Activated CD4-positive, alpha-beta memory T cell treated with anti-CD3 and anti-CD28 coated beads, Interleukin-2, amount 10 ng/mL, durations not matched to agents 7 days and 5 days (primary cell): ENCODE data around the gene MAP1LC3A. TPM values are rescaled to one million over a fixed set of nuclear protein-coding genes. Genes with fewer than 3 reads are reported as not detected.

ENCODE experiments used
- CTCF ChIA-PET: fragments of 350-600 bp; sonication (Branson Sonifier 250); formaldehyde crosslinking; loops from one replicate; lab custom pipeline; 2021; ENCODE audit warnings: antibody characterized with exemption, inconsistent platforms; lab: Charles Lee
- POLR2A ChIA-PET: fragments of 350-600 bp; sonication (Branson Sonifier 250); formaldehyde crosslinking; loops from one replicate; lab custom pipeline; 2021; ENCODE audit warnings: antibody characterized with exemption; lab: Charles Lee
- DNase-seq: peaks from one replicate; pipeline ENCODE4 v3.0.0-alpha.2; 2020
- H3K27ac Mint-ChIP-seq: one replicate; pipeline ENCODE4 v1.8.0; 2021; ENCODE audit warnings: mild to moderate bottlenecking, mixed read lengths
- H3K27me3 Mint-ChIP-seq: one replicate; pipeline ENCODE4 v1.8.0; 2021; ENCODE audit warnings: mixed read lengths
- H3K36me3 Mint-ChIP-seq: one replicate; pipeline ENCODE4 v1.8.0; 2021; ENCODE audit warnings: low read depth, mixed read lengths
- H3K4me1 Mint-ChIP-seq: one replicate; pipeline ENCODE4 v1.8.0; 2021; ENCODE audit warnings: mixed read lengths
- H3K4me3 Mint-ChIP-seq: one replicate; pipeline ENCODE4 v1.8.0; 2021; ENCODE audit warnings: mild to moderate bottlenecking, mixed read lengths
- H3K9me3 Mint-ChIP-seq: one replicate; pipeline ENCODE4 v1.8.0; 2021; ENCODE audit warnings: mixed read lengths
- total RNA-seq, 2 experiments: library from RNA; stranded (reverse); gene quantifications; one replicate each; pipeline ENCODE4 v1.2.3, GENCODE V29; 2021

Gene MAP1LC3A
- total RNA-seq, 2 experiments from 2014 or later = 8.9 to 10.5 TPM

DNA sequence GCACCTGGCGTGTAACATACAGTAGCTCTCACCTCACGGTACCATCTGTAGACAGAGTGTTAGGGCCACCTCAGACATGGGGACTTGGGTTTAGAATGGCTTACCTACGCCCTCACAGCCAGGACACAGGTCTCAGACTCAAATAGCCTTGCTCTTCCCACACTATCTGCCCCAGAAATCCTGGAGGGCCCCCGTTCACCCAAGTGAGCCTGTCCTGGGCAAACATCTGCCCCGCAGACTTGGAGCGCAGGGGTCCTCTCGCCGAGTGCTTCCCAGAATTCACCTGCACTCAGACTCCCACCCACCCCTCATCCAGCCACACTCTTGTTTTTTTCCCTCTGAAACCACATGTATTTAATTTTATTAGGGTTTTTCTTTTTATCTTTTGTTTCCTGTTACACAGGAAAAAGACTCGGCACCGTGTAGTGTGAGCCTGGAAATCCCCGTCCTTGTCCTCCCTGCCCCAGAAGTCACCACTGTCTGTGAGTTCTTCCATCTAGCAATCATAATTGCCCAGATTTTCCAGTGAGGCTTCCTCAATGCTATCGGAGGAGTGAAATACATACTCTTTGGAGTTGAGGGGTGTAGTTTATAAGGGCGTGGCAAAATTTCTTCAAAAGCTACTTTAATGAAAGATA is 17.1 kb upstream of the MAP1LC3A start:
- ChIA-PET CTCF (interaction anchor here (0.8 to 5.5 kb wide), 4 partner anchors 162 to 228 kb away, joined by 4 to 34 read pairs (median 16); partner anchors contain the start of gene TP53INP2), POLR2A (interaction anchor here (1.4 kb wide), 1 partner anchor 25 kb away, joined by 3 read pairs; the partner anchor contains the start of gene DYNLRB1)
- Mint-ChIP-seq H3K4me3 (no peak overlapping the region), H3K9me3 (no peaks in the 10 kb centered on the region), H3K36me3 (peaks cover 43% of the 10 kb centered on the region), H3K27me3 (no peaks in the 10 kb centered on the region), H3K4me1 (peaks cover 21% of the 10 kb centered on the region), H3K27ac (peak overlapping the region; percentile 61)
- no peak for DNase-seq

DNA sequence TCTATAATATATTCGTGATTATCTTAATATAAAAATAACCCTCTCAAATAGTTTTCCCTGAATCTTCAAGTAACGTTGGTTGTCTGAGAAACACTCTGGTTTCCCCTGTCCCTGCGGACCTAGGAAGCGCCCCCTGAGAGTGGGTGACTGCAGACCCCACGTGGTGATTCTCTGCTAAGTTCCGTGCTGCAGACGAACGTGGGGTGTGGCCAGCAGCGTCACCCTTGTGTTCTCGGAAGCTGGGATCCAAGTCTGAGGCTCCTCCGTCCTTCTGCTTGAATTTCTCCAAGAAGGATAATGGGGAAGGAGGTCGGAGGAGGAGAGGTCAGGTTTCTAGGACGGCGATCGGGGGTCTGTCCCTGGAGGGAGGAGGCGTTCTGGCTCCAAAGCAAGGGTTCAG is 16.6 kb upstream of the MAP1LC3A start:
- Mint-ChIP-seq H3K27me3 (no peaks in the 10 kb centered on the region), H3K9me3 (no peaks in the 10 kb centered on the region), H3K36me3 (peaks cover 40% of the 10 kb centered on the region), H3K4me1 (peaks cover 21% of the 10 kb centered on the region), H3K27ac (no peak overlapping the region), H3K4me3 (no peak overlapping the region)
- ChIA-PET CTCF (interaction anchor here (5.5 kb wide), 1 partner anchor 227 kb away, joined by 34 read pairs; no protein-coding TSS in a partner anchor), POLR2A (interaction anchor here (1.0 kb wide), 1 partner anchor 135 kb away, joined by 3 read pairs; the partner anchor contains the start of gene PIGU)
- DNase-seq = no peak

DNA sequence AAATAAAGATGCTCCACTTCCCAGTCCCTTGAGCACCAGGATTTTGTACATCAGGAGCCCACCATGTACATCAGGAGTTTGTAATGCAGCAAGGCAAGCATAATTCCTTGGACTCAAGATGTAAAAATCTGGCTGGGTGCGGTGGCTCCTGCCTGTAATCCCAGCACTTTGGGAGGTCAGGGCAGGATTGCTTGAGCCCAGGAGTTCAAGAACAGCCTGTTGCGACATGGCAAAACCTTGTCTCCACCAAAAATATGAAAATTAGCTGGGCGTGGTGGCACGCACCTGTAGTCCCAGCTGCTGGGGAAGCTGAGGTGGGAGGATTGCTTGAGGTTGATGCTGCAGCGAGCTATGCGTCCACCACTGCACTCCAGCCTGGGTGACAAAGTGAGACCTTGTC is 16.1 kb upstream of the MAP1LC3A start:
- Mint-ChIP-seq H3K4me1 (peaks cover 21% of the 10 kb centered on the region), H3K27me3 (no peaks in the 10 kb centered on the region), H3K27ac (no peak overlapping the region), H3K4me3 (no peak overlapping the region), H3K36me3 (peaks cover 35% of the 10 kb centered on the region), H3K9me3 (no peaks in the 10 kb centered on the region)
- ChIA-PET CTCF (interaction anchor here (2.9 to 5.5 kb wide), 2 partner anchors 226 to 230 kb away, joined by 15 to 34 read pairs; no protein-coding TSS in a partner anchor), POLR2A (interaction anchor here (1.0 kb wide), 1 partner anchor 134 kb away, joined by 3 read pairs; the partner anchor contains the start of gene PIGU)
- no peak for DNase-seq

DNA sequence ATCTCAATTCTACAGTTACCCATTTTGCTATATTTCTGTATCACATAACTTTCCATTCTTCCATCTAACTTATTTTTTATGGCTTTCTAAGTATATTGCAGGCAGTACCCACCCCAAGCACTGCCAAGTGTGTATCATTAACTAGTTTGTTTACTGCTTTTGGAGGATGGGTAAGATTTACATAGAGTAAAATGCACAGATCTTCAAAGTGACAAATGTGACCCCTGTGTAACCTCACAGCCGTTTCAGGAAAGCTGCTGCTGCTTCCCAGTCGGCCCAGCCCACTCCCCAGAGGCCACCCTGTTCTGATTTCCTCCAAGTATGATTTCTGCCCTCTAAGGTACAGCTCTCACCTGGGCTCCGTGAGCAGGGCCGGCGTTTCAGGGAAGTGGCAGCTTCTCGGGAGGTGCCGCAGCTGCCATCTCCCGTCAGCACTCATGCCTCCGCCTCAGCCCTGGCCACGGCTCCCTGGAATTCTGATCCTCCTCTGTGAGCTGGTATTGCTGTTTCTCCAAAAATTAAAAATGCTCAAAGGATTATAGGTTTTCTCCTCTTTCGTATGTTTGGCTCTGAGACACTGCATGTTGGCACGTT is 15.0 kb upstream of the MAP1LC3A start:
- CTCF ChIA-PET = interaction anchor here (0.6 to 2.9 kb wide), 4 partner anchors 157 to 233 kb away, joined by 3 to 15 read pairs (median 3); no protein-coding TSS in a partner anchor
- H3K9me3 Mint-ChIP-seq = no peaks in the 10 kb centered on the region
- H3K4me3 Mint-ChIP-seq = no peak overlapping the region

DNA sequence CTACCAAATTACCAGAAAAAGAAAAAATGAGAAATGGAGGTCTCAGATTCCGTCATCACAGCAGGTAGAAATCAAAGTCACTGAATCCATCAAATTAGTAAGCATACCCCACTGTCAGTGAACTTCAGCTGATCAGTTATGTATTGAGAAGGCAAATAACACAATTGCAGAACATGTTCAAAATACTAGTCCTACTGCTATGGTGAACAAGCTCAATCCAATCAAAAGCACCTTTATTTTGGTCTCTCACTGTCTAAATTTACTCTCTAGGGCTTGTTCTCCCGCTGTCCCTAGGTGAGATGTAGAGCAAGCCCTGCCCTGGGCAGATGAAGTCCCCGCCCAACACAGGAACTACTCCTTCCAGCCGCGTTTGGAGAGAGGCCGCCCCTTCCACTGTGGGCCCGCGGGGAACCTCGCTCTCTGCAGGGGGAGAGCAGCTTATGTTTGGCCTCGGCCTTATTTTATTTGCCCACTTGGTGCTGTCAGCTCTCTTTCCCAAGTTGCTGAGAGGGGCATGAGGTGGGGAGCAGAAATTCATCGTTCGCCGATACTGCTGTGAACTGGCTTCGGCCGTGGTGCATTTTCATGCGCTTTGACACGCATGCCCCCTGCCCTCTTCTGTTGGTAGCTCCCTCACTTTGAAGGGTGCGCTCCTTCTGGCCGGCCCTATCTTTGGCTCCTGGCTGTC is 14.3 kb upstream of the MAP1LC3A start:
- H3K4me3 Mint-ChIP-seq = no peak overlapping the region
- CTCF ChIA-PET = interaction anchor here (0.7 to 2.9 kb wide), 4 partner anchors 94 to 231 kb away, joined by 3 to 15 read pairs (median 4); no protein-coding TSS in a partner anchor

More for the DNA sequence above, 15.0 kb upstream of the MAP1LC3A start:
- peaks cover 21% of the 10 kb centered on the region for H3K4me1 Mint-ChIP-seq
- DNase-seq = no peak
- H3K27me3 Mint-ChIP-seq = no peaks in the 10 kb centered on the region
- POLR2A ChIA-PET = interaction anchor here (1.0 to 1.5 kb wide), 4 partner anchors 10 to 27 kb away, joined by 3 to 5 read pairs (median 3); partner anchors contain the start of genes DYNLRB1 and MAP1LC3A
- H3K36me3 Mint-ChIP-seq = peaks cover 35% of the 10 kb centered on the region
- no peak overlapping the region for H3K27ac Mint-ChIP-seq

DNA sequence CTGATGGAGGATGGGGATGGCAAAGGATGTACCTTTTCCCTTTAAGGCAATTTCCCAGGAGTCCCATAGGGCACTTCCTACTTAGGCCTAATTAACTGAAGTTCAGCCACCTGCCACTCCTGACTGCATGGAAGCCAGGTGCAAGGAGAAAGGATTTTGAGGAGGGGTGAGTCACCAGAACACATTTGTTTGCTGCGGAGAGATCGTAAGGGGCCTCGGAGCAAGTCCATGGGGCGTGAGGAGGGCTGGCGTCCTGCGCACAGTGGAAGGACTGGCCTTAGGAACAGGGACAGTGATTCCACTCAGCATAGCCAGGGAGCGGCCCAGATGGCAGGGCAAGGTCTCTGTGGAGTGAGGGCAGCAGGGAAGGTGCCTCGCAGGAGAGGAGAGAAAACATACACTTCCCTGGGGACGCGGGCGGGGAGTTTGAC is 11.8 kb upstream of the MAP1LC3A start:
- ChIA-PET POLR2A (no interaction called here), CTCF (no interaction called here)
- no peaks in the 10 kb centered on the region for H3K27me3 Mint-ChIP-seq
- no peaks in the 10 kb centered on the region for H3K9me3 Mint-ChIP-seq
- peak overlapping the region; percentile 5 for H3K27ac Mint-ChIP-seq
- DNase-seq = no peak
- no peak overlapping the region for H3K4me3 Mint-ChIP-seq
- H3K36me3 Mint-ChIP-seq = peaks cover 11% of the 10 kb centered on the region
- peaks cover 7% of the 10 kb centered on the region for H3K4me1 Mint-ChIP-seq

More for the DNA sequence above, 14.3 kb upstream of the MAP1LC3A start:
- POLR2A ChIA-PET = interaction anchor here (1.0 to 1.5 kb wide), 4 partner anchors 9 to 28 kb away, joined by 3 to 5 read pairs (median 3); partner anchors contain the start of genes DYNLRB1 and MAP1LC3A
- no peaks in the 10 kb centered on the region for H3K27me3 Mint-ChIP-seq
- H3K27ac Mint-ChIP-seq = no peak overlapping the region
- DNase-seq = no peak
- no peaks in the 10 kb centered on the region for H3K9me3 Mint-ChIP-seq
- peaks cover 29% of the 10 kb centered on the region for H3K36me3 Mint-ChIP-seq
- peaks cover 21% of the 10 kb centered on the region for H3K4me1 Mint-ChIP-seq

DNA sequence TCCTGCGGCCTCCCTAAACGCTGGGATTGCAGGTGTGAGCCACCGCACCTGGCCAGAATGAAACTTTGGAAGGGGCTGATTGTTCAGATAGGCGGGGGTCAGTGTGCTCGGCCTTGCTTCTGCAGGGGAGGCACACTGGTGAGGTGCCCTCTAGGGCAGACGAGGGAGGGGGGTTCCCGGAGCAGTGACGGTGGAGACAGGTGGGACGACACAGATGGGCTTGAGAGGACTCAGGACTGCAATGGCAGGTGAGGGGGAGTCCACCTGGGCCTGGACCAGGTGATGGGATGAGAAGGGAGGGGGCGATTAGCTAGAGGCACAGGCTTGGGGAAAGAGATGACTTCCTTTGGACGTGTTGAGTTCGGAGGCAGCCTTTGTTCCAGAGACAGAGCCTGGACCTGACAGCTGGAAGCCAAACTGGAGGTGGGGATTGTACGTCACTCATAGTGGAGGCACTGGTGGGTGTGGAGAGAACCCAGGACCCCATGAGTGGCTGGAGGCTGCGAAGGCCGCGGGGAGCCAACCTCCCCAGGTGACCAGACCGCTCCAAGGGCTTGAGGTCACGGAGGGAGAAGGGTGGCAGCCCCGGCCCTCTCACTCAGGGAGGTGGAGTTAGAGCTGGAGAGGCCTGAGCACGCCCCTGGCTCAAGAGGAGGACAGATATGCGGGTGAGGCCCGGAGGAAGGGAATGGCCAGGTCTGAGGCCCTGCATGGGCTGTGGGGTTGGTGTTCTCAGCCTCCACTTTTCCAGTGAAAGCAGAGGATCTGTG is 10.5 kb upstream of the MAP1LC3A start:
- DNase-seq = no peak
- CTCF ChIA-PET = no interaction called here
- POLR2A ChIA-PET = interaction anchor here (2.8 kb wide), 1 partner anchor 10 kb away, joined by 10 read pairs; the partner anchor contains the start of gene MAP1LC3A
- H3K4me3 Mint-ChIP-seq = no peak overlapping the region
- peaks cover 7% of the 10 kb centered on the region for H3K36me3 Mint-ChIP-seq
- no peaks in the 10 kb centered on the region for H3K27me3 Mint-ChIP-seq
- no peaks in the 10 kb centered on the region for H3K9me3 Mint-ChIP-seq
- peaks cover 2% of the 10 kb centered on the region for H3K4me1 Mint-ChIP-seq
- no peak overlapping the region for H3K27ac Mint-ChIP-seq

DNA sequence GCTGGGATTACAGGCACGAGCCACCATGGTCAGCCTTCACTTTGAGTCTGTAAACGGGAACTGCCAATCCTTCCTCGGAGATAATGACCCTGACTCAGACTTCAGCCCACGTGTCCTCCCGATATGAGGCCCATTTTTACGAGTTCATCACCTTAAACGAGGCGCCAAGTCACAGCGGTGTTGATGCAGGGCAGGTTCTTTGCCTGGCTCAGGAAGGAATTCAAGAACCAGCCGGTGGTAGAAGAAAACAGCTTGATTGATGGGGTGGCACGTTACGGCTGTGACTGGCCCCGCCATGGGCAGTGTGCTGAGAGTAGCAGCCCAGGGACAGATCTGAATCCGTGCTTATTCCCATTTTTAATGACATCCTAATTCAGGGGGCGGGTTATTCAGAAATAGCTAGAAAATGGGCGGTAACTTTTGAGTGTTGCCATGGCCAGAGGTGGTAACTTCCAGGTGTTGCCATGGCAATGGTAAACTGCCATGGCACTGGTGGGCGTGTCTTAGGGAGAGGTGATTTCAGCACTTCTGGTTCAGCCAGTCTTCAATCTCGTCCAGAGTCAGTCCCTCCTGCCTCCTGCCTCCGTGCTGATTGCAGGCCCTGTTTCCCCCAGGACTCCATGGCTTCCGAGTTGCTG is 9.1 kb upstream of the MAP1LC3A start:
- Mint-ChIP-seq H3K4me1 (no peaks in the 10 kb centered on the region), H3K27me3 (no peaks in the 10 kb centered on the region), H3K27ac (no peak overlapping the region), H3K9me3 (no peaks in the 10 kb centered on the region), H3K36me3 (no peaks in the 10 kb centered on the region), H3K4me3 (no peak overlapping the region)
- DNase-seq = no peak
- CTCF ChIA-PET = no interaction called here
- POLR2A ChIA-PET = interaction anchor here (2.8 kb wide), 1 partner anchor 9 kb away, joined by 10 read pairs; the partner anchor contains the start of gene MAP1LC3A

DNA sequence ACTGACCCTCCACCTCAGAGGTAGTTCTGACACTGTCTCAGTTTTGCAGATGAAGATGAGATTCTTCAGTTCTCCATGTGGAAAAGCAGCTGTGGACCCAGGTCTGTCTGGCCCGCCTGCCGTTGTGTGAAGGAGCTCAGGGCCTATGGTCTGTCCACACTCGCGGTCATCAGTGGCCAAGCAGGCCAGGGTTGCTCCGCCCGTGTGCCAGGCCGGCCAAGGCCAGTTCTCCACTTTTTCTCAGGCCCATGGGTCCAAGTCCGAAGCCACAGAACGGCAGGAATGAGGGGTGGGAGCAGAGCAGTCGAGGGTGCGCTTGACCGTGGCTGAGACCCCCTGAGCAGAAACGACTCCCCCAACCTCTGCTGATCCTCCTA is 8.6 kb upstream of the MAP1LC3A start:
- POLR2A ChIA-PET = interaction anchor here (2.8 kb wide), 1 partner anchor 8 kb away, joined by 10 read pairs; the partner anchor contains the start of gene MAP1LC3A
- Mint-ChIP-seq H3K4me1 (no peaks in the 10 kb centered on the region), H3K9me3 (no peaks in the 10 kb centered on the region), H3K27ac (no peak overlapping the region), H3K27me3 (no peaks in the 10 kb centered on the region), H3K4me3 (no peak overlapping the region), H3K36me3 (no peaks in the 10 kb centered on the region)
- CTCF ChIA-PET = no interaction called here
- no peak for DNase-seq

DNA sequence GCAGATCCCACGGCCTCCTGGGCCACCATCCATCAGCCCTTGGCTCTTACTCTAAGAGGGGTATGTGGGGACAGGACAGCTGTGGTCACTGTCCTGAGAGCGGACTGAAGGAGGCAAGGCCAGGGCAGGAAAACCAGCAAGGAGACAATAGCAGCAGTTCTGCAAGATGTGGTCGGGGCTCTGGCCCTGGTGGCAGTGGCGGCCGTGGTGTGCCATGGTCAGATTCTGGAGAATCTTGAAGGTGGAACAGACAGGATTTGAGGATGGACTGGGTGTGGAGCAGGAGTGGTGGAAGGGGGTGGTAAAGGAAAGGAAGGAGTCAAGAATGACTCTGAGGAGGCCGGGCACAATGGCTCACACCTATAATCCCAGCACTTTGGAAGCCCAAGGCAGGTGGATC is 5.9 kb upstream of the MAP1LC3A start:
- Mint-ChIP-seq H3K36me3 (no peaks in the 10 kb centered on the region), H3K9me3 (no peaks in the 10 kb centered on the region), H3K4me3 (no peak overlapping the region), H3K27ac (no peak overlapping the region), H3K27me3 (no peaks in the 10 kb centered on the region), H3K4me1 (peaks cover 5% of the 10 kb centered on the region)
- ChIA-PET POLR2A (no interaction called here), CTCF (no interaction called here)
- no peak for DNase-seq

DNA sequence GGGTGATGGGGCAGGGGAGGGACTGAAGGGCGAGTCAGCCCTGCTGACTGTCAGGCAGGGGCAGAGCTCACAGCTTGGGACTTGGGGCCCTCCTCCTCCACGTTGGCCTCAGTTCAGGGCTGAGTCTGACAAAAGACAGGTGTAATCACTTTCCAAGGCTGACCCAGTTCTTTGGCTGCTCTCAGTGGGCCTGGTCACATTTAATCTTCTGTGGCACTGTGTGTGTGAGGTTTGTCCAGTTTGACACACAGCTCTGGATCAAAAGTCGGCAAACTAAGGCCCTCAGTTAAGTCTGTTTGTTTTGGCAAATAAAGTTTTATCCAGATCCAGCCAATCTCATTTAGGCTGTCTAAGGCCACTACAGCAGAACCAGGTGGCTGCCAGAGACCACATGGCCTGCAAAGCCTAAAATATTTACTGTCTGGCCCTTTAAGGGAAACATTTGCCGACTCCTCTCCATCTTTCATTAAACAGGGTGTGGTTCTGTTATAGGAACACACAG is 5.1 kb upstream of the MAP1LC3A start:
- DNase-seq = no peak
- ChIA-PET CTCF (no interaction called here), POLR2A (interaction anchor here (0.6 kb wide), 1 partner anchor 9 kb away, joined by 3 read pairs; no protein-coding TSS in a partner anchor)
- H3K27ac Mint-ChIP-seq = no peak overlapping the region
- no peaks in the 10 kb centered on the region for H3K36me3 Mint-ChIP-seq
- no peaks in the 10 kb centered on the region for H3K27me3 Mint-ChIP-seq
- peaks cover 12% of the 10 kb centered on the region for H3K4me1 Mint-ChIP-seq
- no peaks in the 10 kb centered on the region for H3K9me3 Mint-ChIP-seq
- H3K4me3 Mint-ChIP-seq = no peak overlapping the region
